SIG-M5 treated with dmso at 0.1 percent for 504 hours (cell line): Measurements from ENCODE around the gene ZNF557.

Source experiments
- DNase-seq: peaks from one replicate; lab custom pipeline; 2025; ENCODE audit not compliant: unreplicated experiment; lab: John Stamatoyannopoulos, UW

Gene ZNF557

DNA sequence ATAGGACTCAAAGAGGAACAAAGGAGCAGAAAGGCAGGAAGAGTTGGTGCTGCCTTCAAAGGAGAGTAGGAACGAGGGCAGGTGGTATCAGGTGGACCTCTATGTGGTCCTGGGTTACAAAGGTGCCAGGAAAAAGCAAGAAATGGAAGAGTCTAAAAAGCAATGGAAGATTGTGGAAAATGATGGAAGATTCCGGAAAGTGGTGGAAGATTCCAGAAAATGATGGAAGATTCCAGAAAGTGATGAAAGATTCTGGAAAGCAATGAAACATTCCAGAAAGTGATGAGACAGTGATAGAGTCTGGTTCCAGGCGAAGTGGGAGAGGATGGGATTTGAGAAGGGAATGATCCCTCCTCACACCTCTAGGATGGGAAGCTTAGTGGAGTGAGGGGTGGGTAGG, 55.3 kb downstream of the ZNF557 start:
- DNase-seq = no peak

GRCh38 chr19:7125221-7125620, 55.7 kb downstream of the ZNF557 start:
- DNase-seq = no peak

GRCh38 chr19:7126132-7126531, 56.6 kb downstream of the ZNF557 start:
- DNase-seq = no peak

GRCh38 chr19:7130043-7130442, 60.5 kb downstream of the ZNF557 start:
- no peak for DNase-seq

DNA sequence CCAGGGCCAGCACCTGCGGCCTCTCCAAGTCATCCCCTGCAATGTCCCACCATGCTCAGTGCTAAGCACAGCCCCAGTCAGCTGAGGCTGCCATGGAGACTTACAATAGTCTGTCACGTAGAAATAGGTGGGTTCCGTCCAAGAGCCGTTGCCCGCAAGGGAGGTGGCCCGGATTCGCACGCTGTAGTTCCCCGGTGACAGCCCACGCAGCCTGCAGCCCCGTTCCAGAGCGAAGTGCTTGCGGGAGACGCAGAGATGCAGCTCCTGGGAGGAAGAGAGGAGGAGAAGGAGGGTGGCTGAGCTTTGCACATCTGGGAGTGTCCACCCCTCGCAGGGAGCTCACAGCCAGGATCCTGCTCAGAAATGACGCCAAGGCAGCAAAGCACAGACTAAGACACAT, 62.6 kb downstream of the ZNF557 start:
- DNase-seq = no peak

GRCh38 chr19:7137120-7137519, 67.6 kb downstream of the ZNF557 start:
- DNase-seq = no peak
